Testis (tissue), 2 donors: ENCODE results near the gene MAPKAPK2.

ENCODE experiments used
- POLR2A ChIP-seq: fragments of 450-650 bp; IDR thresholded peaks from one replicate; pipeline ENCODE4 v1.6.1; 2017; ENCODE audit warnings: antibody characterized with exemption, mild to moderate bottlenecking, moderate library complexity
- TF ChIP-seq, protein P1 (sequence below), 3 experiments: fragments of 450-650 bp in 2 of 3; fragments of 200-600 bp in 1 of 3; sonication (generic) in 1 of 3; IDR thresholded peaks; one replicate each; pipeline ENCODE4 v1.5.1; 2016 to 2019; ENCODE audit warnings: antibody characterized with exemption in 3 of 3, mild to moderate bottlenecking in 2 of 3, moderate library complexity in 1 of 3

DNA sequence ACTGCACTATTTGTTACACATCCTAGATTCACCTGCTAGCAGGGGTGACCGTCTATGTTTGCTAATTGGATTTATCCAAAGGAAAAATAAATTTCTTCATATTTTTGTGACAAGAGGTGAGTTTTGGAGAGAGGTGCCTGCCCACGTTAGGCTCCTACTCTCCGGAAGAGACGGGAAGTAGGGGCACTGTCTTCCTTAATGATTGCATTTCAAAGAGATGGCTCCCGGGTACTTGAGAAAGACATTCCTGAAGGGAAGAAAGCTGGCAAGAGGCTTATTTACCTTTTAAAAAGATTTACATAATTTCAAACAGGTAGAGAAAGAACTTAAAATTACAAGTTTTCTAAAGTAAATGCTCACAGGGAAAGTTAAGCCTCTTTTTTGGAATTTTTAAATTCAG, 67.2 kb downstream of the MAPKAPK2 start:
- TF ChIP-seq, protein P1, sequence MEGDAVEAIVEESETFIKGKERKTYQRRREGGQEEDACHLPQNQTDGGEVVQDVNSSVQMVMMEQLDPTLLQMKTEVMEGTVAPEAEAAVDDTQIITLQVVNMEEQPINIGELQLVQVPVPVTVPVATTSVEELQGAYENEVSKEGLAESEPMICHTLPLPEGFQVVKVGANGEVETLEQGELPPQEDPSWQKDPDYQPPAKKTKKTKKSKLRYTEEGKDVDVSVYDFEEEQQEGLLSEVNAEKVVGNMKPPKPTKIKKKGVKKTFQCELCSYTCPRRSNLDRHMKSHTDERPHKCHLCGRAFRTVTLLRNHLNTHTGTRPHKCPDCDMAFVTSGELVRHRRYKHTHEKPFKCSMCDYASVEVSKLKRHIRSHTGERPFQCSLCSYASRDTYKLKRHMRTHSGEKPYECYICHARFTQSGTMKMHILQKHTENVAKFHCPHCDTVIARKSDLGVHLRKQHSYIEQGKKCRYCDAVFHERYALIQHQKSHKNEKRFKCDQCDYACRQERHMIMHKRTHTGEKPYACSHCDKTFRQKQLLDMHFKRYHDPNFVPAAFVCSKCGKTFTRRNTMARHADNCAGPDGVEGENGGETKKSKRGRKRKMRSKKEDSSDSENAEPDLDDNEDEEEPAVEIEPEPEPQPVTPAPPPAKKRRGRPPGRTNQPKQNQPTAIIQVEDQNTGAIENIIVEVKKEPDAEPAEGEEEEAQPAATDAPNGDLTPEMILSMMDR (IDR thresholded peaks at IDR 0.05), result no peak
- TF ChIP-seq POLR2A, result no peak
